MV-4-11 (cell line): Measurements from ENCODE around the gene FIGN.

Experiments
- DNase-seq: peaks from one replicate; lab custom pipeline; 2025; lab: John Stamatoyannopoulos, UW

FIGN gene

DNA sequence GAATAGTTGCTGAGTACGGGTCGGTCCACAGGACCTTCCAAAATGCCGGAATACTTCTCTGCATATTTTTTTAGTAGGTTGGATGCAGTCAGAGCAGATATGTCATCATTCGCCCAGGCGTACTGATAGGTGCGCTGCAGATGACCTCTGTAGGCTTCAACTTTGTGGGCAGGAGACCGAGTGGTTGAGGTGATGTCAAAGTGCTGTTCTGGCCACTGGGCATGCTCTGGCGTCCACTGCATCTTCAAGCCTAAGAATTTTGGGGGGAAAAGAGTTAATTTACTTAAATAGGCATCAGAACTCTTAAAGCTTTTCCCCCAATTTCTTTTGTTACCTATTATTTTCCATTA lies 124.3 kb downstream of the FIGN start:
- DNase-seq = no peak

DNA sequence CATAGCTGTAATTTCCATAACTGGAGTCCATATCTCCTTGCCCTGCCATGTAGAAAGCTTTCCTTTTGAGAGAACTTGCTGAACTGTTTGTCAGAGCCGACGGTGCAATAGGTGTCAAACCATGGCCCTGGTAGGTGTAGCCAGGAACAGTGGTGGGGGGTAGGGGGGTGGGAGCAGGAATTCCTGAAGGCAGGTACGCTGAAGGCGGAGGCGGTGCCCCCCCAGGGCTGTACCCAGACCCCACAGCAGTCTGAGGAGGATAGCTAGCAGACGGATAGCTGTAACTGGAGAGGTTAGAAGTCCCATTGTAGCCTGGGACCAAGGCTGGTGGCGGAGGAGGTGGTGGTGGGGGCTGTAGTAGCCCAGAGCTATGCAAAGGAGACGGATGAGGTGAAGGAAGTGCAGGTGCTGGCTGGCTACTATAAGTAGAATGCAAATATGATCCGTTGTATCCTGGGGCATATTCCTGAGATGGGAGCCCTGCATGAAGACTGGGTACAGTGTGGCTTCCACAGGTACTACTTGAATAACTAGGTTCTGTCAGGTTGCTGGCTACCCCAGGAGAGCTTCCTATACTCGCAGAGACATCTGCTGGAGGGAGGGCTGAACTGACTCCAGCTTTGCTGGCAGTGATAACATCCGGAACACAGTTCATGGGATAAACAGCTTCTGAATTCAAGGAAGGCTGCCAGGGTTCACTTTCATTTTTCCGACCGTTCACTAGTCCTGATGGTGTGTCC lies 124.8 kb downstream of the FIGN start:
- no peak for DNase-seq

DNA sequence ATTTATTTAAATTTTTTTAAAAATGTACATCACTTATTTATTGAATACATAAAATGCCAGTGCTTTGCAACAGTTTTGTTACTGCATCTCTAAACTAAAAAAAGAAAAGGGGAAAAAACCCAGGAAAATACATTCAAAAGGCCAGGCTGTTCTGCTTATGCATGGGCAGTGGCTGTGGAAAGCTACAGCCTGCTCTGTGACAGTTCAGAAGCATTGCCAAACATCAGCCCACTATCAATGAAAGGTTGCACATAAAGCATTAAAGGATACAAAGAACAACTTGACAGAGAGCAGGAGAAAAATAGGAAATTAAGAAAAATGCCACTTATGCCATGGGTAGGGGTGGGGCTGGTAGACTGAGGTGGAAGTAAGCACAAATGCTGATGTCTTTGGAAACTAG lies 128.2 kb downstream of the FIGN start:
- no peak for DNase-seq

DNA sequence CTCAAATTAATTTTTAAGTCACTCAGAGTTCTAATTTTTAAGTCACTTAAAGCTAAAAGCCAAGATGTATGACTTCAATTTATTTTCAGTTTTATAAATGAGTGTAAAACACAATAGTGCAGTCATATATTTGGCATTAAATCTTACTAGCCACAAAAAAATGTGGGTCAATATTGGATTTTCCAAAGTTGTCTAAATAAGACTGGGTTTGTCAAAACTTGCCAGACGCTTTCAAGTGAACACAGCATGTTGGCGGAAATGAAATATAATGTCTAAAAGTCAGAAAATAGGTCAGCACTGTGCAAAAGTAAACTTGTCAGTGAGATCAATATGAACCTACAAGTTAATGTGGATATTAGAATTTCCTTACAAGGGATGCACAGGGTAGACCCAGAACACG lies 128.9 kb downstream of the FIGN start:
- no peak for DNase-seq

DNA sequence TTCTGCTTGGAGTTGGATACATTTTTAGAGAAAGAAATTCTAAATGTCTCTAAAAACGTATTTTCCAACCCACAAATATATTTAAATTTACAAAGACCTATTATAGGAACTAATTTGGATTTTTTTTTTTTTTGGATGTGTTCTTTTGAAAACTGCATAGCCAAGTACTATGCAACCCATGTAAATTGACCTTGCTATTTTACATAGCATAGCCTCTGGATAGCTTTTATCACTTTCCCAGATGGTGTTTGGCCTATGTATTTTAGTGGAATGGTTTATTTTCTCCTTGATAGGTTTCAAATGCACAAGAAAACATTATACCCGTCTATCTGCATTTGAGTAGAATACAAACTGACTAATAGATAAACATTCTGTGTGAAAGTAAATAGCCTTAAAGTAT lies 130.0 kb downstream of the FIGN start:
- DNase-seq = no peak

DNA sequence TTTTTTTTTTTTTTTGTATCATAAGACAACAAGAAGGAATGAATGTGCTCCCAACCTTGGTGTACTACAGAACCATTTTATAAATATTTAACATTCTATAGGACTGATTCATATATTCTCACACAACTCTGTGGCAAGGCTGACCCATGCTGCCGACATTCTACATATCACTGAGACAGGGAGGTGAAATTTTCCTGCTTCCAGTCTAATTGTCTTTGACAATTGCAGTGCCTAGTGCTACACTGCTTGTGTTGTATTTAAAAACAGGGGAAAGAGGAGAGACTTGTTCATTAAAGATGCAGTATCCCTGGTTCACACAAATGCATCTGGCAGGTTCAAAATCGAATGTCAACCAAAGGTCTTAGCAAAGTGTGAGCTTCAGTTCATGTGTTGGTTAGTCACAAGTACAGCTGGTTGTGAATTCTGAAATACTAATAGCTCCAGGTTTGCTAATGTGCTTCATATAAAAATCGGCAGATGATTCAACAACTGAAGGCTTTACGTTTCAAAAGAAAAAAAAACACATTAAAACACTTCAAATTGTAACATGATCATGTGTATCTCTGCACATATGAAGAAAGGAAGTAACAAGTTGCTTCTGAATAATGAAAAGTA lies 130.8 kb downstream of the FIGN start:
- DNase-seq = no peak

DNA sequence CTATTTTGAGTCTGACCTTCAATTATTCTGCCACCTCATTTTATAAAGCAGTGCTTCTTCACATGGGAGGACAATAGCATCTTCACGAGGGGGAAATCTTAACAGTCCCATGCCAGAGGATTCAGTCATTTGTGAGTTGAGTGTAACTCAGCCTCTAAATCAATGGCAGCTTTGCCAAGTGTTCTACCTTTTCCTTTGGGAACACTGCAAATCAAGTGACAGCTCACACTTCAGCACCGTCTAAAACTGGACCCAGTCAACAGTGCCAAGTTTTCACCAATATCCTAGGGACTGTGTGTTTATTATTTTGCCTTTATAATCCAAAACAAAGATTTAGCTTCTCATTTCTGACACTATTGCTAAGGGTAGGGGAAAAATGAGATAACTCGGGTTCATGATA lies 133.6 kb downstream of the FIGN start:
- DNase-seq = no peak

DNA sequence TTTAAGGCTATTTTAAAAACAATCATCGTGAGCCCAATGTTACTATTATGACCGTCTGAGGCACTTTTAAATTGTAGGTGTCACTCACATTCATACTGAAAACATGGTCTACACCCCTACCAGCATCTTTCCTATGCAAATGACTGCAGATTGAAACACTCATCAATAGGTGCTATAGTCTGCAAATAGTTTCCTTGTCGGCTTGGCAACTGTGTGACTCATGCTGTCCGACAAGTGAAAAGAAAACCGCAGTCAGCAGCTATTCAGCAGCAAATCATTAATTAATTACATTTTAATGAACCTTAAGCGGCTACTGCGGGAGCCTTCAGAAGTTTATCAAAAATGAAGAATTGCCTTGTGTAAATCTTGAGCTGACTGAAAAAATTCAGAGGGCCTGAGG lies 134.4 kb downstream of the FIGN start:
- no peak for DNase-seq

DNA sequence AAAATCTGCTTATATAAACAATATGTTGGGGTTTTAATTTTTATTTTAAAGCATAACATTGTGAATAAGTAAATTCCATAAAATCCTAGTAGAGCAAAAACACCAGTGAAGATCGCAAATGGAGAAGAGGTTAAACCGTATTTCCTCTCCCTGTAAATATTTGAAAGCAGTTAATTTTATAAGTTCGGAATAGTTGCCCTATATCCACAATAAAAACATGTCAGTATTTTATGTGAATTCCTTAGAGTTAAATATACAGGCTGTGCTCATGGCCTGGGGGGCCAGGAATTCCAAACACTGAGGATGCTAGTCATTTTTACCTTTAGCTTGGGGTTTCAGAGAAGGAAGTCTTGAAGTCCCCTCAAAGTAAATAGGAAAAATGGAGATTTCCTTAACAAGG lies 135.0 kb downstream of the FIGN start:
- DNase-seq = no peak

DNA sequence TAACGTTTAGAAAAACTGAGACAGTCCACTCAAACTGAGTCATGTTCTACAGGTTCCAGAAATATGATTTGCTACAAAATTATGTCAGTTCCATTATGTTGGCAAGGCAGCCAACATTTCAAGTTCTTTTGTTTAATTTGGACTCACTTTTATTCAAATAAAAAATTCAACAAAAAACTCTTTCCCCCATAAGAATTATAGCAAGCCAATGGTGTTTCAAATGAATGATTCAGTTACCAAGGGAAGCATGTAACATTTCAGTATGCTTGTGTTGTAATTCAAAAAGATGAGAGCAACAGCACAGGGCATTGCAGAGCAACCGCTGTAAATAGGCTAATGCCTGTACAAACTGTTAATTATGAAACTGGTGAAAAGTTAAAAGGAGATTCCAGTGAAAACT lies 140.8 kb downstream of the FIGN start:
- no peak for DNase-seq

DNA sequence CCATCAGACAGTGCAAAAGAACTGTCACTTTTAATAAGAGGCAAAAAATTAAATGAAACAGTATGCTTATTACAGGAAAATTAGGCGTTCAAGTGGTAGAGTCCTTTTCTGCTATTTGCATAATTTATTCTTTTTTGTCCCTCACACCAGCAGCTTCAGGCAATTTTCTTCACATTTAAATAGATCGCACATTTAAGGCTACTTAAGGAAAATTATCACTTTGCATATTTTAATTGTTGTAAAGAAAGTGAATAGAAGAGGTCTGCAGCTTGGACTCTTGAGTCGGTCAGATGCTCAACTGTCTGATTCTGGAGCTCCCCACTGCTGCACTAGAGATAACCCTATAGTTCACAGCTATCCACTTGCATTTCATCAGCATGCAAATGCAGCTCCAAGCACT lies 141.3 kb downstream of the FIGN start:
- no peak for DNase-seq

DNA sequence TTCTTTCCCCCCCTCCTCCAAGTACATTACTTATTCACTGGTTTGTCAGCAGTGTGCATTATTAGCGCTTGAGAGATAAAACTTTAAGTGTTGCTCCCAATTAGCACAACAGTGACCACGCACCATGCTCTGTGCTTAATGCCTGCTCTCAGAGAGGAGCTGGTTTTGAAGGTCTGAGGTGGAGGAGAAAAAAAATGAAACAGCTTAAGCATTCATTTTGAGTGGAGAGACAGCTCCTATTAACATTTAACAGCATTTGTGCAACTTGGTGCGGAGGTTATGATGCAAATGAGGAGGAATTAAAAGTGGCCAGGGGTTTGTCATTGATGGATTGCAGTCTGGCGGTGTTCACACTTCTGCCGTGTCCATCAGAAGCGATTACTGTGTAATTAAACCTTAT lies 141.8 kb downstream of the FIGN start:
- DNase-seq = no peak

DNA sequence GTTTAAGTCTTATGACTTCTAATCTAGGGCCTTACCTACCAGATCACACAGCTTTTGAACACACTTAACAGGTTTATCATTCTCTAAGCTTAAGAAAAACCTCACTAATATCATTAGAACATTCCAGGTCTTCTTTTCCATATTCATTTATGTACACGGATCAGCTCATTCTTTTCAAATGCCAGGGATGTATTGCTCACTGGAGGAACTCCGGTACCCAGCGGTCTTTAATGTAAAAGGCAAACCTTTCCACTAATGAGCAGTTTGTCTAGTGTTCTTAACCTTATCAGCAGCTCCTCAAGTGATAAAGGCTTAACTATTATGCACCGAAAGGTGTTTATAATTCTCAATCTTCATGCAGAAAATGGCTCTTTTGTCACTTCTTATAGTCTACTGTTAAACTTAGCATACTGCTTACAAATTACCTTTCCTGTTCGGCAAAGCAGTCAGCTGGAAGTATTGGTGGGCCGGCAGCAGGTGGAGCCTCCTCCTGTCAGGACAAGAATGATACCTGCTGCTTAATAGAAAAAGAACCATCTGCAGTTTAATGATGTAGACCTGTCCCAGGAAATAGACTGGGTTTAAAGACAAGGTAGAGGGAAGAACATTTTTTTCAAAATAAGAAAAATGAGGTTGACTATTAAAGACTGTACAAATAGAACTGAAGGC lies 142.7 kb downstream of the FIGN start:
- no peak for DNase-seq

DNA sequence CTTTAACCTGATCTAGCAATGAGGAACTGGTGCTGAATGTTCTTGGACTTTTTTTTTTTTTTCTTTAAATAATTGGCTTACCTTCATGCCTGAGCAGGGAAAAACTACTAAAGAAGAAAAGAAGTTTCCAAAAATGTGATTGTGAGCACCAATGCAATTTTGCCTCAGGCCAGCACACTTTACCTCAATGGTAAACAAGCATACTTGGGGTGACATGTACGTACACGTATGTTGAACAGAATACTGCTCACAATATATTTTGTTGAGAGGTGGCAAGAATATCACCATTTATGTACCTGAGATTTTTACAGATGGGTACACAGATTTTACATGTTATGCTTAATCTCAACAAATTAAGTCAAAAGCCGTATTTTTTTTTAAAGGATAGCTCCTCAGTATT lies 144.3 kb downstream of the FIGN start:
- no peak for DNase-seq

DNA sequence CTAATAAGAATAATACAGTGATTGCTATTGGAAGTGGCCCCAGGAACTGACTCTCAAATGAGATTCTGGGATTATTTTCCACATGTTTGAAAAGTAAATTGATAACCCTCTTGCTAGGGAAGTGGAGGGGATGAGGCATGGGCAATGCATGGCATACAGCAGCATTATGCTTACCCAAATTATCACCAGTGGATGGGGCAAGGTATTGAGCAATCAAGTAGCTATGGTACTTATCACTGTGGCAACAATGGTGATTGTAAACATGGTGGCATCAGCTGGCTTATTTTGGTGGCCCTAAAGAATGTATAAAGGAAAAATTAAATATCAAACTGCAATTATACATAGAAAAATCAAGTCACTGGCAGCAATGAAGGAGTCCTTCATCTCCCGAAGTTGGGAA lies 155.1 kb downstream of the FIGN start:
- no peak for DNase-seq

DNA sequence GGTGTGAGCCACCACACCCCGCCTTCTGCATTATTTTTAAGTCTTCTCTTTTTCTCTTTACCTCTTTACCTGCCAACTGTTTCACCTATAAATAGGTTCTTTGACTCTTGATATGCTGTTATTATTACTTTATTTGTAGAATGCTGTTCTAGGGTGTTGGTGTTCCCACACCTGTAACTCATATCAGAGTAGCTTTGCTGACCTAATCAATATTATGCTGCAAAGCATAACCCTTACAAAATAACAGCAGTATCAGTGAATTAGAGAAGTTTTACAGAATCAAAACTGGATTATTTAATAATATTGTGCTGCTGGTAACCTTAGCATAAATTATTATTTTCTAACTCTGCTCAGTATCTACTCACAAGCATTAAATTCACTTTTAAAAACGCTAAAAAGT lies 161.5 kb downstream of the FIGN start:
- DNase-seq = no peak

DNA sequence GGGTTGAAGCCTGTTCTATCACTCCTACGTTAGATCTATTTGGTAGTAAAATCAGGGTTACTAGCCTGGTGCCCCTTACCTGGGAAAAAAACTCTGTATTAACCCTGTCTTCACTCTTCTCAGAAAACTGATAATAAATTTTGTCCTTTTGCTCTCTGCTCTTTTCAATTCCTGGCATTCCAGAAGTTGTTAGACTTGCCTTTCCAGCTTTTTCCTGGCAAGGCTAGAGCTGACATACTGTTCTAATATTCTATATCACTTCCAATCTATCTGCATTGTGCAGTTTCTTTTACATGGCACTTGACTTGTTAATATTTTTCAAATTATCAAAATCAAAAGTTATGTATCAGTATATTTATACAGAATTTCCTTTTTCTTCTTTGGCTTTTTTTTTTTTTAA lies 162.2 kb downstream of the FIGN start:
- DNase-seq = no peak

DNA sequence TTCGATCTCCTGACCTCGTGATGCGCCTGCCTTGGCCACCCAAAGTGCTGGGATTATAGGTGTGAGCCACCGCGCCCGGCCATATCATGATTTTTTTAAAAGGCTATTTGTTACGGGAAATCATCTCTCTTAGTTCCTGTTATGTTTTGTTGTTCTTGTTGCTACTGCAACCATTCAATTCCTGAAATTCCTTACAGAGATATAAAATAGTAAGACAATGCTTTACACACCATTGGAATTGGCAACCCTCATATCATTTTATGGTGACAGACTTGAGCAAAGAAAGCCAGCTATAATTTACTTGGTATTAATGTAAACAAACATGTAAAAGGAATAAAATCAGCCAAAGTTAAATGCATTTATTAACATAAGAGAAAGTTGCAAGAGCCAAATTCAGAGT lies 163.0 kb downstream of the FIGN start:
- no peak for DNase-seq

DNA sequence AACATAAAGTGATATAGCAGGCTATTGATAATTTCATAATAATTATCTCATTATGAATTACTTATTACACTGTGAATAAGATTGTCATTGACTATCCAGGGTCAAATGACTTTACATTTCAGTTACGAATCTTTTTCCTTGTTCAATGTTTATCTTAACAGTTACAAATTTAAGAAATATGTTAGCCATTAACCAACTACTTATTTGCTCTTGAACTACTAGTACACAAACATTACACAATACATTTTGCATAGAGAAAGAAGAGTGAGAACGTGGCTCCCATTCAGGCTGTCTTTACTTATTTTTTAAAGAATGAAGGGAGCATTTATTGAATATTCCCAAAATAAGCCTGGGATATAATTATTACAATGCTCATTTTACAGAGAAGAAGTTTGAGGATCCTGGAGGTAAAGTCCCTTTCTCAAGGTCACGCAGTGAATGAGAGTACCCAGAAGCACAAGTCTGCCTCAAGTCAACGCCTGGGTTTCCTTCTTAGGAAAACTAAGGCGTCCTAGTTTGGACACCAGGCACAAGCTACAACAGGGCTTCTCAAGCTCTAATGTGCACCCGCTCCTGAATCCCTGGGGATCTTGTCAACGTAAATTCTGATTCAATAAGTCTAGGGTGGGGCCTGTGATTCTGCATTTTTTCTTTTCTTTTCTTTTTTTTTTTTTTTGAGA lies 164.2 kb downstream of the FIGN start:
- no peak for DNase-seq

DNA sequence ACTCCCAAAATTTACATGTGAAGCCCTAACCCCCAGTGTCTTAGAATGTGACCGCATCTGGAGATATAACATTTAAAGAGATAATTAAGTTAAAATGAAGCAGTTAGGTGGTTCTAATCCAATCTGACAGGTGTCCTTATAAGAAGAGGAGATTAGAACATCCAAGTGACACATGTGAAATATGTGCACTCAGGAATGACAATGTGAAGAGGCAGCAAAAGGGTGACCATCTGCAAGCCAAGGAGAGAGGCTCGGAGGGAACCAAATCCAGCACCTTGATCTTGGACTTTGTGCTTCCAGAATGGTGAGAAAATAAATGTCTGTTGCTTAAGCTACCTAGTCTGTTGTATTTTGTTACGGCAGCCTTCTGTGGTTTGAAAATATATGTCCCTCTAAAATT lies 165.4 kb downstream of the FIGN start:
- no peak for DNase-seq

DNA sequence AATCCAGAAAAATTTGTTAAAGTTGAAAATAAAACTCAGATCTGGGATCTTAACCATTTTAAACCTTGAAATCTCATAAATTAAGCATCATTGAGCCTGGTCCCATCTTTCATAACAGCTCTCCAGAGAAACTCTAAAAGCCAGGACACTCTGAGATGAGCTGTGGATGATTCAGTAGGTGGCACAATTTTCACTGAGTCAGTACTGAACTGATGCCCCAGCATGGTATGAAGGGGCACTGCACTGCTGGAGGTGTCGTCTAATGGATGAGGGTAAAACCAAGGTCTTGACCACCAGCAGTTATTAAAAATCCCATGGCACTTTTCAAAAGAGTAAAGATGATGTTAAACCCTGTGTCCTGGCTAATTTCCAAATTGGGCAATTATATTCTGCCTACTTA lies 170.6 kb downstream of the FIGN start:
- no peak for DNase-seq

DNA sequence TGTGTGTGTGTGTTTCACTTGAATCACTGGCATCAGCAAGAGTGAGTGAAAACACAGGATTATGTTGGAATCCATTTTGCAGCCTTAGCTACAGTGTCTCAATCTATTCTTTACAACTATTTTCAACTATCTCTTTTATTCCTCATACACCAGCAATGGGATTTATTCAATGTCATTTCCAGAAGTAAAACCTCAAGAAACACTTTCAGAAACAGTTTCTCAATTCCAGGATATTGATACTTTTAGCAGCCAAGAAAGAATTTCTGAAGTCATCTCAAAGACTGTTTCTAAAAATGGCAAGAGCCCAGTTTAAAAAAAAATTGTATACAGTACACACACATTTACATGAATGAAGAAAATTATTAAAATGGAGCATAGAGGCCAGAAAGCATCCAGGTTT lies 171.6 kb downstream of the FIGN start:
- no peak for DNase-seq

DNA sequence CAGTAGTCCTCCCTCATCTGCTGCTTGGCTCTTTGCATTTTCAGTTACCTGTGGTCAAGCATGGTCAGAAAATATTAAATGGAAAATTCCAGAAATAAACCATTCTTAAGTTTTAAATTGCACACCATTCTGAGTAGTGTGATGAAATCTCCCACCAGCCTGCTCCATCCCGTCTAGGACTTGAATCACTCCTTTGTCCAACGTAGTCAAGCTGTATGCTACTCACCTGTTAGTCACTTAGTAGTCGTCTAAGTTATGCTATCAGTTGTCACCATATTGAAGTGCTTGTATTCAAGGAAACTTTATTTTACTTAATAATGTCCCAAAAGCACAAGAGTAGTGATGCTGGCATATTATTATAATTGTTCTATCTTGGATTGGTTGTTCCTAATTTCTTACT lies 172.5 kb downstream of the FIGN start:
- DNase-seq = no peak
